ENCODE data around the gene KCTD19.

The KCTD19 gene

GRCh38 chr16:67296420-67296819, 30.1 kb downstream of the KCTD19 start:
- H3K36me3 ChIP-seq (replicated peaks; ENCODE audit: low read depth, low read length) = no peaks in the 10 kb centered on the region
- H3K9me3 ChIP-seq (ENCODE audit: insufficient read depth, low read length) = no peaks in the 10 kb centered on the region
- no peak overlapping the region for H3K4me2 ChIP-seq (ENCODE audit: low read length)
- H2AFZ ChIP-seq (ENCODE audit: low read depth, low read length) = no peak overlapping the region
- no peaks in the 10 kb centered on the region for H4K20me1 ChIP-seq (ENCODE audit: insufficient read depth, low read length)
- no peaks in the 10 kb centered on the region for H3K4me1 ChIP-seq (ENCODE audit: low read length)
- no peaks in the 10 kb centered on the region for H3K79me2 ChIP-seq (ENCODE audit: low read length)
- H3K4me3 ChIP-seq (ENCODE audit: low read length) = no peak overlapping the region
- H3K9ac ChIP-seq (ENCODE audit: low read length) = no peak overlapping the region
- TF ChIP-seq, protein P1, sequence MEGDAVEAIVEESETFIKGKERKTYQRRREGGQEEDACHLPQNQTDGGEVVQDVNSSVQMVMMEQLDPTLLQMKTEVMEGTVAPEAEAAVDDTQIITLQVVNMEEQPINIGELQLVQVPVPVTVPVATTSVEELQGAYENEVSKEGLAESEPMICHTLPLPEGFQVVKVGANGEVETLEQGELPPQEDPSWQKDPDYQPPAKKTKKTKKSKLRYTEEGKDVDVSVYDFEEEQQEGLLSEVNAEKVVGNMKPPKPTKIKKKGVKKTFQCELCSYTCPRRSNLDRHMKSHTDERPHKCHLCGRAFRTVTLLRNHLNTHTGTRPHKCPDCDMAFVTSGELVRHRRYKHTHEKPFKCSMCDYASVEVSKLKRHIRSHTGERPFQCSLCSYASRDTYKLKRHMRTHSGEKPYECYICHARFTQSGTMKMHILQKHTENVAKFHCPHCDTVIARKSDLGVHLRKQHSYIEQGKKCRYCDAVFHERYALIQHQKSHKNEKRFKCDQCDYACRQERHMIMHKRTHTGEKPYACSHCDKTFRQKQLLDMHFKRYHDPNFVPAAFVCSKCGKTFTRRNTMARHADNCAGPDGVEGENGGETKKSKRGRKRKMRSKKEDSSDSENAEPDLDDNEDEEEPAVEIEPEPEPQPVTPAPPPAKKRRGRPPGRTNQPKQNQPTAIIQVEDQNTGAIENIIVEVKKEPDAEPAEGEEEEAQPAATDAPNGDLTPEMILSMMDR (IDR thresholded peaks at IDR 0.05; ENCODE audit: low read depth, low read length) = no peak
- no peak for TF ChIP-seq EZH2phosphoT487 (IDR thresholded peaks at IDR 0.05; ENCODE audit: low read depth)
- no peaks in the 10 kb centered on the region for H3K27me3 ChIP-seq (ENCODE audit: low read depth, low read length)
- H3K27ac ChIP-seq (ENCODE audit: low read length) = no peak overlapping the region

GRCh38 chr16:67294938-67295361, 31.6 kb downstream of the KCTD19 start:
- H3K9me3 ChIP-seq (ENCODE audit: insufficient read depth, low read length) = no peaks in the 10 kb centered on the region
- no peaks in the 10 kb centered on the region for H3K27me3 ChIP-seq (ENCODE audit: low read depth, low read length)
- H3K4me3 ChIP-seq (ENCODE audit: low read length) = no peak overlapping the region
- no peak overlapping the region for H3K4me2 ChIP-seq (ENCODE audit: low read length)
- H4K20me1 ChIP-seq (ENCODE audit: insufficient read depth, low read length) = no peaks in the 10 kb centered on the region
- TF ChIP-seq, protein P1 (IDR thresholded peaks at IDR 0.05; ENCODE audit: low read depth, low read length) = no peak
- TF ChIP-seq EZH2phosphoT487 (IDR thresholded peaks at IDR 0.05; ENCODE audit: low read depth) = no peak
- no peak overlapping the region for H3K9ac ChIP-seq (ENCODE audit: low read length)
- H3K36me3 ChIP-seq (replicated peaks; ENCODE audit: low read depth, low read length) = no peaks in the 10 kb centered on the region
- no peak overlapping the region for H3K27ac ChIP-seq (ENCODE audit: low read length)
- no peaks in the 10 kb centered on the region for H3K4me1 ChIP-seq (ENCODE audit: low read length)
- no peak overlapping the region for H2AFZ ChIP-seq (ENCODE audit: low read depth, low read length)
- H3K79me2 ChIP-seq (ENCODE audit: low read length) = no peaks in the 10 kb centered on the region

DNA sequence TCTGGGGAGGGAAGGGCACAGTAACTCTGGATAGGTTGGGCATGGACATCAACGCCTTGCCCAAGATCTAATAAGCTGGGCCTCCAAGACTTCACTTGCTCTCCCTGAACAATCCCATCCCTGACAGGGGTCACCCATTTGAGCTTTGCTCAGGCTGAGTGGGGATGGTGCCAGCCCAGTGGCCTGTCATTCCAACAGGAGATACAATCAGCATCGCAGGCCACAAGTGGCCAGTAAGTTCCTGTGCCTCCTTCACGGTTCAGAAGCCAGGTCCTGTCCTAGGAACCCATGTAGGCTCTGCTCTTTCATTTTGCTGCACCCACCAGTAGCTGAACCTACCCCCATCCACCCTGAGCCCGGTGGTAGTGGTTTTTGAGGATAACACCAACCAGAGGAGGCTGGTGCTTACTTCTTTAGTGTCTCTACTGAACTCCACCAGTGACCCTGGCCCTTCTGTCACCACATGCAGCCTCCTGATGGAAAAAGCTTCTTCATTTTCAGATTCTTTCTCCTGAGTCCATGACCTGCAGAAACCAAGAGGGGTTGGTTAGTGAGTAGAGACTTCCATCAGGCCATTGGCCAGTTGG, 32.3 kb downstream of the KCTD19 start:
- H3K9ac ChIP-seq (ENCODE audit: low read length) = no peak overlapping the region
- H3K9me3 ChIP-seq (ENCODE audit: insufficient read depth, low read length) = no peaks in the 10 kb centered on the region
- no peaks in the 10 kb centered on the region for H3K36me3 ChIP-seq (replicated peaks; ENCODE audit: low read depth, low read length)
- TF ChIP-seq, protein P1 (IDR thresholded peaks at IDR 0.05; ENCODE audit: low read depth, low read length) = no peak
- no peak for TF ChIP-seq EZH2phosphoT487 (IDR thresholded peaks at IDR 0.05; ENCODE audit: low read depth)
- H3K4me3 ChIP-seq (ENCODE audit: low read length) = no peak overlapping the region
- H3K4me1 ChIP-seq (ENCODE audit: low read length) = no peaks in the 10 kb centered on the region
- no peaks in the 10 kb centered on the region for H3K27me3 ChIP-seq (ENCODE audit: low read depth, low read length)
- H3K27ac ChIP-seq (ENCODE audit: low read length) = no peak overlapping the region
- H2AFZ ChIP-seq (ENCODE audit: low read depth, low read length) = no peak overlapping the region
- H4K20me1 ChIP-seq (ENCODE audit: insufficient read depth, low read length) = no peaks in the 10 kb centered on the region
- no peaks in the 10 kb centered on the region for H3K79me2 ChIP-seq (ENCODE audit: low read length)
- no peak overlapping the region for H3K4me2 ChIP-seq (ENCODE audit: low read length)

DNA sequence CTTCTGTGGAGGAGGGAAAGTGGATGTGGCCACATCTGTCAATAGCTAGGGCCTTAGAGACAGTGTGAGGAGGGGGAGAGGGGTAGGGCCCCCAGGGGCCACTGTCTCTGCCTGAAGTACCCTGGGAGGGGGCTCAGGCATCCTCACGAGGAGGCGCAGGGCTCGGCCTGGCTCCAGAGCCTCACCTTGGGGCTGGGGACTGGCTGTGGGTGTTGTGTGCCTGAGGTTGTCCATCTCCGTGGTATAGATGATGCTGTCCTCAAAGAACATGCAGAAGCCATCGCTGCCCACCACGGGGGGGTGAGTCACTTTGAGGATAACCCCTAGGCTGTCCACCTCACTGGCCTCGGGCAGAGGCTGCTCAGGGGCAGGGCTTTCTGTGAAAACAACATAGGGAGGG, 35.1 kb downstream of the KCTD19 start:
- Histone ChIP-seq H3K27ac (ENCODE audit: low read length) (no peak overlapping the region), H3K9ac (ENCODE audit: low read length) (no peak overlapping the region)

More for the DNA sequence above, 35.1 kb downstream of the KCTD19 start:
- TF ChIP-seq EZH2phosphoT487 (IDR thresholded peaks at IDR 0.05; ENCODE audit: low read depth) = no peak
- TF ChIP-seq, protein P1 (IDR thresholded peaks at IDR 0.05; ENCODE audit: low read depth, low read length) = no peak
- no peak overlapping the region for H2AFZ ChIP-seq (ENCODE audit: low read depth, low read length)
- H4K20me1 ChIP-seq (ENCODE audit: insufficient read depth, low read length) = no peaks in the 10 kb centered on the region
- no peak overlapping the region for H3K4me3 ChIP-seq (ENCODE audit: low read length)
- no peak overlapping the region for H3K4me2 ChIP-seq (ENCODE audit: low read length)
- H3K4me1 ChIP-seq (ENCODE audit: low read length) = no peaks in the 10 kb centered on the region
- H3K36me3 ChIP-seq (replicated peaks; ENCODE audit: low read depth, low read length) = no peaks in the 10 kb centered on the region
- H3K9me3 ChIP-seq (ENCODE audit: insufficient read depth, low read length) = no peaks in the 10 kb centered on the region
- H3K27me3 ChIP-seq (ENCODE audit: low read depth, low read length) = no peaks in the 10 kb centered on the region
- H3K79me2 ChIP-seq (ENCODE audit: low read length) = no peaks in the 10 kb centered on the region
